Measurements from ENCODE around the gene HOXA3.

DNA sequence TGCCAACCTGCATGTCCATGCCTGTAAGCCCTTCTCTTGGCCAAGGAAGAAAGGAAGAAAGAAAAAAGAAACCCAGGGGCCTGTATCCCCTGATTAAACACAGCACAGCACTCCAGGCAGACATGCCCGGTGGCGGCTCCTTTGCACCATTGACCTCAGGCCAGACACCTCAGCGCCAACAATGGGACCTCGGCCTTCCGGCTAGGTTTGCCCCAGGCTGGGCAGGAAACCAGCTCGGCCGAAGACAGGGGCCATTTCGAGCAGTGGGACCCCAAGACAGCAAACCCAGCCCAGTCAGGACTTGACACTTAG, 18.9 kb upstream of the HOXA3 start:
- TF ChIP-seq, protein P1, sequence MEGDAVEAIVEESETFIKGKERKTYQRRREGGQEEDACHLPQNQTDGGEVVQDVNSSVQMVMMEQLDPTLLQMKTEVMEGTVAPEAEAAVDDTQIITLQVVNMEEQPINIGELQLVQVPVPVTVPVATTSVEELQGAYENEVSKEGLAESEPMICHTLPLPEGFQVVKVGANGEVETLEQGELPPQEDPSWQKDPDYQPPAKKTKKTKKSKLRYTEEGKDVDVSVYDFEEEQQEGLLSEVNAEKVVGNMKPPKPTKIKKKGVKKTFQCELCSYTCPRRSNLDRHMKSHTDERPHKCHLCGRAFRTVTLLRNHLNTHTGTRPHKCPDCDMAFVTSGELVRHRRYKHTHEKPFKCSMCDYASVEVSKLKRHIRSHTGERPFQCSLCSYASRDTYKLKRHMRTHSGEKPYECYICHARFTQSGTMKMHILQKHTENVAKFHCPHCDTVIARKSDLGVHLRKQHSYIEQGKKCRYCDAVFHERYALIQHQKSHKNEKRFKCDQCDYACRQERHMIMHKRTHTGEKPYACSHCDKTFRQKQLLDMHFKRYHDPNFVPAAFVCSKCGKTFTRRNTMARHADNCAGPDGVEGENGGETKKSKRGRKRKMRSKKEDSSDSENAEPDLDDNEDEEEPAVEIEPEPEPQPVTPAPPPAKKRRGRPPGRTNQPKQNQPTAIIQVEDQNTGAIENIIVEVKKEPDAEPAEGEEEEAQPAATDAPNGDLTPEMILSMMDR (IDR thresholded peaks at IDR 0.05; ENCODE audit: low read length) = no peak
- TF ChIP-seq EZH2phosphoT487 (IDR thresholded peaks at IDR 0.05; ENCODE audit: low read length) (no peak), EZH2 (optimal IDR thresholded peaks at IDR 0.05; ENCODE audit: low read depth, low read length) (no peak)

All from MM.1S (cell line).